SKM-1 treated with dmso at 0.1 percent for 144 hours (cell line): ENCODE results near the gene GLYR1.

Experiments
- DNase-seq: peaks from one replicate; lab custom pipeline; 2025; ENCODE audit not compliant: unreplicated experiment; lab: John Stamatoyannopoulos, UW

The GLYR1 gene

GRCh38 chr16:4766875-4767628, 80.0 kb downstream of the GLYR1 start, which contains the start of gene ZNF500:
TSS of gene ZNF500 (minus strand) at chr16:4767162. CDS start at chr16:4765978, 1,184 bp downstream.
- peak; percentile 92 for DNase-seq

- DNase-seq, result no peak
Observed at GRCh38 chr16:4765511-4766474, 81.3 kb downstream of the GLYR1 start.

GRCh38 chr16:4763791-4764190, 83.3 kb downstream of the GLYR1 start:
- no peak for DNase-seq

GRCh38 chr16:4762205-4762604, 84.9 kb downstream of the GLYR1 start:
- no peak for DNase-seq

- DNase-seq, result no peak
Observed at GRCh38 chr16:4760221-4760910, 86.7 kb downstream of the GLYR1 start.

- no peak for DNase-seq
Observed at GRCh38 chr16:4755687-4756086, 91.4 kb downstream of the GLYR1 start.

- no peak for DNase-seq
Observed at GRCh38 chr16:4754865-4755264, 92.2 kb downstream of the GLYR1 start.

- DNase-seq, result no peak
Observed at GRCh38 chr16:4753227-4753626, 93.9 kb downstream of the GLYR1 start.
